ENCODE results near the gene ST3GAL3.

- TF ChIP-seq CTCF (IDR thresholded peaks at IDR 0.05), result no peak
- TF ChIP-seq POLR2A (IDR thresholded peaks at IDR 0.05), result no peak
Observed at GRCh38 chr1:43882763-43883162, 175.4 kb downstream of the ST3GAL3 start.

Data from testis (tissue), 2 donors.